Right hindlimb (tissue), 1 donor: ENCODE results near the gene PIGL.
"Not testable (repeated sequence)": the region's sequence is repeated elsewhere in the genome, so short reads cannot be mapped to it uniquely, and the experiment has no call there.

Experiments
- DNase-seq: peaks from one replicate; pipeline ENCODE4 v3.0.0-alpha.2; 2018

Gene PIGL

DNA sequence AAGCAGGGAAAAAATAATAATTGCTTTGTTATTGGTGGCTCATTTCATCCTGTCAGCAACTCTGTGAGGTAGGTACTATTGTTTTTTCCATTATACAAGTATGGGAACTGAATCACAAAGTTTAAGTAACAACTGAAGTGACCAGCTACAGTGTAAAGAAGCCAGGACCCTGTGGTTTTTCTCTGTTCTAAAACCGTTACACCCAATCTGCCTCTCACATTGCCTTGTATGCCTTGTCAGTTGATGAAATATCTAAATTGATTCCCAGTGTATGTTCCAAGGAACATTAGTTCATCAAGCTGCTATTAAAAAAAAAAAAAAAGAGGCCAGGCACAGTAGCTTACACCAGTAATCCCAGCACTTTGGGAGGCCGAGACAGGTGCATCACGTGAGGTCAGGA is 5.4 kb downstream of the PIGL start:
- DNase-seq = no peak

DNA sequence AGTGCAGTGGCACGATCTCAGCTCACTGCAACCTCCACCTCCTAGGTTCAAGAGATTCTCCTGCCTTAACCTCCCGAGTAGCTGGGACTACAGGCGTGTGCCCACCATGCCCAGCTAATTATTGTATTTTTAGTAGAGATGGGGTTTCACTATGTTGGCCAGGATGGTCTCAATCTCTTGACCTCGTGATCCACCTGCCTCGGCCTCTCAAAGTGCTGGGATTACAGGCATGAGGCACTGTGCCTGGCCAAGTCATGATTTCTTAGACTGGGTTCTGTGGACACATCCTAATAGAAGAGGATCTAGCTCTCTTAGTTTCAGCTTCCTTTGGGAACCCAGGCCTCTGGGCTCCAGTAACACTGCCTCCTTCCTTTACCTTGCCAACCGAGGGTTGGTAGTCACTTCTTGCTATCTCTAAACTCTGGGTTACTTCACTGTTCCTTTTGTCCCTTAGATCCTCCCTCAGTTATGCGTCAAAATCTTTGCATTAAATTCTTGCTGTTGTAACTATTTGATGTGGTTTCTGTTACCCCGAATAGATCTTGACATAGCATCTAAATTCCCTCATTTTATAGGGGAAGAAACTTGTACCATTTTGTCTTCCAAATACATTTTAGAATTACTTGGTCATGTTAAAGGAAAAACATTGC is 13.0 kb downstream of the PIGL start:
- not testable (repeated sequence) for DNase-seq

DNA sequence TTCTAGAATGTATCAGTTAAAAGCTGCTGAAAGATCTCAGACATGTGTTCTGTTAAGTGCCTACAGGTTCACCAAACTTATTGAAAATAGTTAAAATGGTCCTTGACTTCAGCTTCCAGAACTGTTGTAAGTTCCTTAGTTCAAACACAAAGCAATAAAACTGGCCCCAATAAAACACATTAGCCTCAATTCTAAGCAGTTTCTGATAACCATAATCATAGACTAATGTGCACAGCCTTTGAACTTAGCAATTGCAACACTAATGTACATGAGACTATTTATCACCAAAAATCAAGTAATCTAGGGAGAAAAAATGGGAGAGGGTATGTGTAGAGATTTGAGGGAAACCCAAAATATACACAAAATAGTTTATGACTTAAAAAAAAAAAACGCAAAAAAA is 15.4 kb downstream of the PIGL start:
- no peak for DNase-seq

DNA sequence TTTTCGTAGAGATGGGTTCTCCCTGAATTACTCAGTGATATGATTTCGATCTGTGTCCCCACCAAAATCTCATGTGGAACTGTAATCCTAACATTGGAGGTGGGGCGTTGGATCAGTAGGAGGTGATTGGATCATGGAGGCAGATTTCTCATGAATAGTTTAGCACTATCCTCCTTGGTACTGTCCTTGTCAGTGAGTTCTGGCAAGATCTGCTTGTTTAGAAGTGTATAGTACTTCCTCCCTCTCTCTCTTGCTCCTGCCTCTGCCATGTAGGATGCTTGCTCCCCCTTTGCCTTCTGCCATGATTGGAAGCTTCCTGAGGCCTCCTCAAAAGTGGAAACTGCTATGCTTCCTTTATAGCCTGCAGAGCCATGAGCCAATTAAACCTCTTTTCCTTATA is 22.9 kb downstream of the PIGL start:
- DNase-seq = no peak

GRCh38 chr17:16241906-16242399 is 24.9 kb downstream of the PIGL start:
- DNase-seq = no peak

GRCh38 chr17:16243385-16243784 is 26.4 kb downstream of the PIGL start:
- DNase-seq = no peak

DNA sequence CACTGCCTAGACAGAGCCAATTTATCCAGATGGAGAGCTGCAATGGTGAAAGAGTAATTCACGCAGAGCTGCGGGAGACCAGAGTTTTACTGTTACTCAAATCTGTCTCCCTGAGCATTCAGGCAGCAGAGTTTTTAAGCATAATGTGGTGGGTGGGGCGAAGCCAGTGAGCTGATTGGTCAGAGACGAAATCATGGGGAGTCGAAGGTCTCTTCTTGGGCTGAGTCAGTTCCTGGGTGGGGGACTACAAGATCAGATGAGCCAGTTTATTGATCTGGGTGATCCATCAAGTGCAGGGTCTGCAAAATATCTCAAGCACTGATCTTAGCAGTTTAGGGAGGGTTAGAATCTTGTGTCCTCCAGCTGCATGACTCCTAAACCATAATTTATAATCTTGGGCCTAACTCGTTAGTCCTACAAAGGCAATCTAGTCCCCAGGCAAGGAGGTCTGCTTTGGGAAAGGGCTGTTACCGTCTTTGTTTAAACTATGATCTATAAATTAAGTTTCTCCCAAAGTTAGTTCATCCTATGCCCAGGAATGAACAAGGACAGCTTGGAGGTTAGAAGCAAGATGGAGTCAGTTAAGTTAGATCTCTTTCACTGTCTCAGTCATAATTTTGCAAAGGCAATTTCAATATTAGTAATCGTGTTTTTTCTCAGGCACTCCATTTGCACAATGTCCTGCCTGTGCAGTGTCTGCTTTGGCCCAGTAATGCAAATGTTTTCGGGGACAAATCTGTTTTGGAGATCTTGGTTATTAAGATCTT is 27.0 kb downstream of the PIGL start:
- DNase-seq = no peak

- DNase-seq = no peak
These were observed 30.6 kb downstream of the PIGL start for GRCh38 chr17:16247586-16247984.

DNA sequence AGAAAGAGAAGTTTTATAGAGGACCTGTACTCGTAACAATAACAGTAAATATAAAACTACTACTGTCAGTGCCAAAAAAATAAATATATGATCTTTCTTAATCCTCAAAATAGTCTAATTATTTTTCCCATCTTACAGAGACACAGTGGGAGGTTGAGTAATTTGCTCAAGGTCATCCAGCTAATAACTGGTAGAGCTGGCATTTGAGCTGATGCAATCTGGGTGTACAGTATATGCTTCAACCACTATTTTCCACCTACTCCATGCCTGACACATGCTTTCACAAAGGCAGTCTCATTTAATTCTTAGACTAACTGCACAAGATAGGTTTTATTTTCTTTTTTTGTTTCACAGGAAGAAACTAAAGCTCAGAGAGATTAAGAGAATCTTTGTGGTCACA is 33.6 kb downstream of the PIGL start:
- no peak for DNase-seq

- no peak for DNase-seq
These were observed 34.0 kb downstream of the PIGL start for GRCh38 chr17:16251043-16251442.

GRCh38 chr17:16251556-16251955 is 34.5 kb downstream of the PIGL start:
- no peak for DNase-seq

- DNase-seq = no peak
These were observed 37.9 kb downstream of the PIGL start for GRCh38 chr17:16254773-16255400.

- DNase-seq = peak; percentile 56
These were observed 38.5 kb downstream of the PIGL start for GRCh38 chr17:16255481-16255921.

GRCh38 chr17:16258901-16259300 is 41.9 kb downstream of the PIGL start:
- no peak for DNase-seq

GRCh38 chr17:16259926-16260325 is 42.9 kb downstream of the PIGL start:
- DNase-seq = no peak

DNA sequence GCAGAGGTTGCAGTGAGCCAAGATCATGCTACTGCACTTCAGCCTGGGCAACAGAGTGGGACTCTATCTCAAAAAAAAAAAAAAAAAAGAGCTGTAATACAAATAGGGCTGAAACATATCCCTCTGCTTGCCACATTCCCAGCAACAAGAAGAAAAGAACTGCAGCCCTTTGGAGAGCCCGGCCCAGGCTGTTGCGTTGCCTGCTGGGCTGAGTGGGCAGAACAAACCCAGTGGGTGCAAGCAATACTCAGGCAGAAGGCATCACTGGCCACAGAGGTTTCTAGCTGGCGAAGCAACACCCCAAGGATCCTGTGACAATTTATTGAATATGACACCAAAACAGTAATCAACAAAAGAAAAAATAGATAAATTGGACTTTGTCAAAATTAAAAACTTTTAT is 44.0 kb downstream of the PIGL start:
- no peak for DNase-seq

GRCh38 chr17:16262201-16262600 is 45.2 kb downstream of the PIGL start:
- no peak for DNase-seq

GRCh38 chr17:16267174-16267573 is 50.2 kb downstream of the PIGL start:
- DNase-seq = no peak

- no peak for DNase-seq
These were observed 52.6 kb downstream of the PIGL start for GRCh38 chr17:16269658-16270057.

DNA sequence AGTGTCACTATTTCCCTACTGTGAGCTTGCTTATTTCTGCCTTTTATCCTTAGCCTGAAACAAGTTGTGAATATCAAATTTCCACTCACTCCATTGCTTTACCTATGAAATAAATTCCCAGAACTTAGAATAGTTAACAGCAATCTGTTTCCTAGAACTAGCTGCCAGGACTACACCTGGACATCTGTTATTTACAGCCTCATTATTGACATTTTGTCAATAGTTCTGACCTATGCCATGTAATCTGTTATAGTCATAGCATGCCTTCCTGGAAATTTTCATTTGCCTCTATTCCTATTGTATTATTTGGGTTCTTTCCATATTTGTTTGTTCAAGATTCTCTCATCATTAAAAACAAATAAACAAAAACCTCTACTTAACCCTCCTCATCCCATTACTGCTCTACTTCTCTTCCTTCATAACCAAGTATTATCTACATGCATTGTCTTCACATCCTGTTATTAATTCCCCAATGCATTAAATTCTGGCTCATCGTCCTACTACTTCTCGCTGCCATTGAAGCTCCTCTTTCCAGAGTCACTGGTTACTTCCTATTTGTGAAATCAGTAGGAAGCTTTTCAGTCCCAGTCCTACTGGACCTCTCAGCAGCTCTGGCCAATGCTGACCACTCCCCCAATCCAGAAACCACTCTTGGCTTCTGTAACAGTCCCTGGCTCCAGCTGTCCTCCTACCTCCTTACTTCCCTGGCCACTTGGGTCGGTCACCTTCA is 55.3 kb downstream of the PIGL start:
- no peak for DNase-seq

GRCh38 chr17:16273499-16273898 is 56.5 kb downstream of the PIGL start:
- DNase-seq = no peak

DNA sequence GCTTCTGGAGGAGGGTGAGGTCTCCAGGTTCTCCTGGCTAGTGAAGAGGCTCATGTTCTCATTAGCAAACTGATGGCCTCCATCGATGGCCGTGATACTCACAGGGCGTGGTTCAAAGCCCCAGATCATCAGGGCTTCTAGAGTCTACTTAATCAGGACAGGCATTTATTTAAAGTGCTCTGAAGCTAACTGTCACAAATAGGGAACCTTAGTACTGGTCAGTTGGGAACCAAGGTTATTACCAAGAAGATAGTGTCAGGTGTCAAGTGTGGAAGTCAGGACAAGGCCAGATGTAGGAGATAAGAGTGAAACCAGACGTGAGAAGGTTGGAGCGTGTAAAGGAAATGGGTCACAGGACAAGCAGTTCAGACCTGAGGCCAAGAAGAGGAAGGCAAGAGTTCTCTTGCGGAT is 56.9 kb downstream of the PIGL start:
- DNase-seq = no peak

DNA sequence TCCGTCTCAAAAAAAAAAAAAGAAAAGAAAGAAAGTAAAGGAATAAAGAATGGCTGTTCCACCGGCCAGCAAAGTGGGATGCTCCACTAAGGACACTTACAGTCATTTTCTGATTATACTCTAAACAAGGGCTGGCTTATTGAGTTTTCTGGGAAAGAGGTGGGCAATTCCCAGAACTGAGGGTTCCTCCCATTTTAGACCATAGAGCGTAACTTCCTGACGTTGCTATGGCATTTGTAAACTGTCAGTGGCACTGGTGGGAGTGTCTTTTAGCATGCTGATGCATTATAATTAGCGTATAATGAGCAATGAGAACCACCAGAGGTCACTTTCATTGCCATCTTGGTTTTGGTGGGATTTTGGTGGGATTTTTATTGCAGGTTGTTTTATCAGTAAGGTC is 58.0 kb downstream of the PIGL start:
- no peak for DNase-seq
